Hepatocyte (in vitro differentiated cells): ENCODE measurements around the gene CFAP58. TPM values are rescaled to one million over a fixed set of nuclear protein-coding genes. Genes with fewer than 3 reads are reported as not detected.

ENCODE experiments used
- DNase-seq: peaks from one replicate; pipeline ENCODE4 v3.0.0-alpha.2; 2016; ENCODE audit warnings: low spot score
- H2AFZ ChIP-seq: fragments of 200-600 bp; sonication (generic); 2 replicates; pipeline ENCODE4 v1.6.0; 2016; ENCODE audit warnings: antibody characterized with exemption, mild to moderate bottlenecking
- H3K27ac ChIP-seq: fragments of 200-600 bp; sonication (generic); 2 replicates; pipeline ENCODE4 v1.5.1; 2016; ENCODE audit warnings: mild to moderate bottlenecking
- H3K27me3 ChIP-seq: fragments of 200-600 bp; sonication (generic); 2 replicates; pipeline ENCODE4 v1.6.1; 2016
- H3K36me3 ChIP-seq: fragments of 200-600 bp; sonication (generic); replicated peaks from 2 replicates; pipeline ENCODE4 v1.5.1; 2016; ENCODE audit warnings: low read depth; ENCODE audit not compliant: insufficient read depth
- H3K4me1 ChIP-seq: fragments of 200-600 bp; sonication (generic); 2 replicates; pipeline ENCODE4 v1.5.1; 2016; ENCODE audit warnings: mild to moderate bottlenecking, moderate library complexity; ENCODE audit not compliant: insufficient read depth
- H3K4me2 ChIP-seq: fragments of 200-600 bp; sonication (generic); 2 replicates; pipeline ENCODE4 v1.6.0; 2016
- H3K4me3 ChIP-seq: fragments of 200-600 bp; sonication (generic); 2 replicates; pipeline ENCODE4 v1.5.1; 2016; ENCODE audit warnings: mild to moderate bottlenecking
- H3K79me2 ChIP-seq: fragments of 200-600 bp; sonication (generic); 2 replicates; pipeline ENCODE4 v1.6.0; 2017; ENCODE audit warnings: mild to moderate bottlenecking
- H3K9me2 ChIP-seq: fragments of 200-600 bp; sonication (generic); replicated peaks from 2 replicates; pipeline ENCODE4 v1.6.0; 2017; ENCODE audit warnings: mild to moderate bottlenecking; ENCODE audit not compliant: insufficient read depth
- H3K9me3 ChIP-seq: fragments of 200-600 bp; sonication (generic); 2 replicates; pipeline ENCODE4 v1.5.1; 2016; ENCODE audit warnings: low read depth, mild to moderate bottlenecking
- H4K20me1 ChIP-seq: fragments of 200-600 bp; sonication (generic); 2 replicates; pipeline ENCODE4 v1.6.0; 2016; ENCODE audit warnings: mild to moderate bottlenecking; ENCODE audit not compliant: insufficient read depth, poor library complexity, severe bottlenecking
- EZH2 ChIP-seq: fragments of 200-600 bp; sonication (generic); IDR thresholded peaks from 2 replicates; pipeline ENCODE4 v1.6.1; 2016; ENCODE audit warnings: antibody characterized with exemption, mild to moderate bottlenecking, borderline replicate concordance
- EZH2phosphoT487 ChIP-seq: fragments of 200-600 bp; sonication (generic); IDR thresholded peaks from one replicate; pipeline ENCODE4 v1.6.1; 2018; ENCODE audit warnings: antibody characterized with exemption, mild to moderate bottlenecking, low read depth, moderate library complexity; ENCODE audit not compliant: unreplicated experiment, severe bottlenecking
- WGBS: methylation state at CpG from one replicate; pipeline ENCODE4 v1.1.6; 2016; ENCODE audit warnings: low lambda C conversion rate; ENCODE audit errors: missing lambda C conversion rate; 5-methylcytosine and 5-hydroxymethylcytosine counted together
- polyA plus RNA-seq: library from polyadenylated mRNA; unstranded; fragments of >200 nt; fragmentation: Nextera tagmentation; extraction: Ambion mirVana; gene quantifications from 2 replicates; pipeline ENCODE4 v1.2.1, GENCODE V29; 2016
- total RNA-seq: library from RNA; depleted of rRNA; stranded (reverse); fragments of >200 nt; gene quantifications from 2 replicates; pipeline ENCODE4 v1.2.3, GENCODE V29; 2014
- TF ChIP-seq, protein P1 (sequence below): fragments of 200-600 bp; sonication (generic); IDR thresholded peaks from 2 replicates; pipeline ENCODE4 v1.5.1; 2016; ENCODE audit warnings: antibody characterized with exemption, mild to moderate bottlenecking; ENCODE audit not compliant: poor library complexity

The CFAP58 gene
- total and polyA plus RNA-seq, 2 experiments from 2014 or later = 0.17 TPM; not detected in 1

DNA sequence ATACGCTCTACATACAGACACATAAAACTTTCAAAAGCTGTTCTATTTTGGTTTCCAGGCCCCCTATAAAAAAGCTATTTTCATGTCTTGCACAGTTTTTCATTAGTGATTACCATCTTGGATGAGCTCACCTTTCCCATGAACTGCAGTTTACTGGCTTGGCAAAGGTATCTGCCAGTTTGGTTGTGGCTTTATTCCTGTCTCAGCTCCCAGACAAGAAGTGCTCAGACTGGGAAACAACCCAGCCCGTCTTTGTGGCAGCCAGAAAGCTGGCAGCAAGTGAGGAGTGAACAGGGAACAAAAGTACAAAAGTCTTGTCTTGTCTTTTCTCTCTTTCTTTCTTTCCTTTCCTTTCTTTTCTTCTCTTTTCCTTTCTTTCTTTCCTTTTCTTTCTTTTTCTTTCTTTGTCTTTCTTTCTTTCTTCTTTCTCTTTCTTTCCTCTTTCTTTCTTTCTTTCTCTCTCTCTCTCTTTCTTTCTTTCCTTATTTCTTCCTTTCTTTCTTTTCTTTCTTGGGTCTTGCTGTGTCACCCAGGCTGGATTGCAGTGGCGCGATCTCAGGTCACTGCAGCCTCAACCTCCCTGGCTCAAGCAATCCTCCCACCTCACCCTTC, 138.8 kb downstream of the CFAP58 start:
- WGBS = 79% methylated on average over 4 of the region's 4 CpGs
- H3K4me3 ChIP-seq = no peak overlapping the region
- no peaks in the 10 kb centered on the region for H3K9me3 ChIP-seq
- no peaks in the 10 kb centered on the region for H3K36me3 ChIP-seq
- no peak for TF ChIP-seq EZH2
- TF ChIP-seq EZH2phosphoT487 = no peak
- TF ChIP-seq, protein P1, sequence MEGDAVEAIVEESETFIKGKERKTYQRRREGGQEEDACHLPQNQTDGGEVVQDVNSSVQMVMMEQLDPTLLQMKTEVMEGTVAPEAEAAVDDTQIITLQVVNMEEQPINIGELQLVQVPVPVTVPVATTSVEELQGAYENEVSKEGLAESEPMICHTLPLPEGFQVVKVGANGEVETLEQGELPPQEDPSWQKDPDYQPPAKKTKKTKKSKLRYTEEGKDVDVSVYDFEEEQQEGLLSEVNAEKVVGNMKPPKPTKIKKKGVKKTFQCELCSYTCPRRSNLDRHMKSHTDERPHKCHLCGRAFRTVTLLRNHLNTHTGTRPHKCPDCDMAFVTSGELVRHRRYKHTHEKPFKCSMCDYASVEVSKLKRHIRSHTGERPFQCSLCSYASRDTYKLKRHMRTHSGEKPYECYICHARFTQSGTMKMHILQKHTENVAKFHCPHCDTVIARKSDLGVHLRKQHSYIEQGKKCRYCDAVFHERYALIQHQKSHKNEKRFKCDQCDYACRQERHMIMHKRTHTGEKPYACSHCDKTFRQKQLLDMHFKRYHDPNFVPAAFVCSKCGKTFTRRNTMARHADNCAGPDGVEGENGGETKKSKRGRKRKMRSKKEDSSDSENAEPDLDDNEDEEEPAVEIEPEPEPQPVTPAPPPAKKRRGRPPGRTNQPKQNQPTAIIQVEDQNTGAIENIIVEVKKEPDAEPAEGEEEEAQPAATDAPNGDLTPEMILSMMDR = no peak
- H3K27me3 ChIP-seq = no peaks in the 10 kb centered on the region
- no peaks in the 10 kb centered on the region for H3K79me2 ChIP-seq
- H3K27ac ChIP-seq = peak overlapping the region; percentile 74
- DNase-seq = peak; percentile 52
- H3K4me1 ChIP-seq = no peaks in the 10 kb centered on the region
- no peak overlapping the region for H2AFZ ChIP-seq
- H3K9me2 ChIP-seq = no peaks in the 10 kb centered on the region
- no peak overlapping the region for H3K4me2 ChIP-seq
- H4K20me1 ChIP-seq = no peaks in the 10 kb centered on the region

DNA sequence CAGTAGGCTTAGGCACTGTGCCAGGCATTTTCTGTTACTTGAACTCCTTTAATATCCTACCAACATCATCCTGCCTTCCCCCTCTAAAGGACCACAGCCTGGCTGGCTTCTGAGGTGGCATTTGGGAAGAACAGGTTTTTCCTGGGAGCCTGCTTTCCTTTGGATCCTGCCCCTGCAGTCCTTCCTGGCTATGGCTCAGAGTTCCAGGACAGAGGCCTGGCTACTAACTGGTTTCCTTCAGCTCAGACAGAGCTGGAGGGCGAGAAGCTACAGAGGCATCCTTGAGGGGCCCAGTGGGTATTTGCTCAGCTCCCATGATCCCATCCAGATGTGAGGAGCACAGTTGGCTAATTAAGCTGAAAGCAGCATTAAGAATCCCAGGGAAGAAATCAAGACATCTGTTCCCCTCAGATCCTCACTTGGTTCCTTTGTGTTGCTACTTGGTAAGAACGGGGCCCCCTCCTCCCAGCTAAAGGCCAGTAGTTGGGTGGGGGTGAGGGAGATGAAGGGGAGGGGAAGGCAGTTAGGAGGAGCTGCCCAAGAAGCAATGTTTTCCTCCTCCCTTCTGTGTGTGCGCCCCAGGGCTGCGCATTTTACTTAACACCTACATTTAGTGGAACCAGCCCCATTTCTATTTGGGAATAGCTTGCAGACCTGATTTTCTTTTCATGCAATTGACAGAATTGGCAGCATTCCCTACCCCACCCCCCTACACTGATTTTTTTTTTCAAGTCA, 144.9 kb downstream of the CFAP58 start:
- no peaks in the 10 kb centered on the region for H3K9me3 ChIP-seq
- 73% methylated on average over 4 of the region's 4 CpGs for WGBS
- H3K4me3 ChIP-seq = no peak overlapping the region
- H4K20me1 ChIP-seq = no peaks in the 10 kb centered on the region
- no peak for DNase-seq
- no peaks in the 10 kb centered on the region for H3K9me2 ChIP-seq
- no peak for TF ChIP-seq EZH2phosphoT487
- TF ChIP-seq, protein P1 = no peak
- TF ChIP-seq EZH2 = no peak
- no peak overlapping the region for H3K4me2 ChIP-seq
- no peak overlapping the region for H2AFZ ChIP-seq
- H3K27ac ChIP-seq = no peak overlapping the region
- peaks cover 3% of the 10 kb centered on the region for H3K4me1 ChIP-seq
- H3K27me3 ChIP-seq = peaks cover 7% of the 10 kb centered on the region
- no peaks in the 10 kb centered on the region for H3K79me2 ChIP-seq
- H3K36me3 ChIP-seq = no peaks in the 10 kb centered on the region

DNA sequence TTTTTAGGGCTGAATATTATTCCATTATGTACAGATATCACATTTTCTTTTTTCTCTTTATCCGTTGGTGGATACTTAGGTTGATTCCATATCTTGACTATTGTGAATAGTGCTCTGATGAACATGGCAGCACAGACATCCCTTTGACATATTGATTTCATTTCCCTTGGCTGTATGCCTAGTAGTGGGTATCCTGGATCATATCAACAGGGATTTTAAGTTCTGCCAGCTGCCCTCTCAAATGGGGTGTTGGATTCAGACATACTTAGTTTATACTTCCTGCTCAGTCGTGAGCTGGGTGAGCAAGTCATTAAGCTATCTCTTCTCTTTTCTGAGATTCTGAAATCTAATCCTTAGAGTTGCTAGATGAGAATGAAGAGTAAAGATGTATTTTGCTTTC, 147.8 kb downstream of the CFAP58 start:
- H3K9me3 ChIP-seq = no peaks in the 10 kb centered on the region
- TF ChIP-seq EZH2phosphoT487 (no peak), EZH2 (no peak)
- TF ChIP-seq, protein P1 = no peak
- no peak overlapping the region for H3K4me3 ChIP-seq
- WGBS = 62% methylated on average over 2 of the region's 2 CpGs
- H4K20me1 ChIP-seq = no peaks in the 10 kb centered on the region
- H3K9me2 ChIP-seq = no peaks in the 10 kb centered on the region
- H3K27me3 ChIP-seq = peaks cover 7% of the 10 kb centered on the region
- no peaks in the 10 kb centered on the region for H3K36me3 ChIP-seq
- H3K79me2 ChIP-seq = no peaks in the 10 kb centered on the region
- no peak overlapping the region for H2AFZ ChIP-seq
- H3K4me1 ChIP-seq = peaks cover 3% of the 10 kb centered on the region
- DNase-seq = no peak
- H3K27ac ChIP-seq = no peak overlapping the region
- no peak overlapping the region for H3K4me2 ChIP-seq
